K562 (cell line): ENCODE results near the gene MPRIP. TPM values are rescaled to one million over a fixed set of nuclear protein-coding genes. Genes with fewer than 3 reads are reported as not detected.

Source experiments
- ATAC-seq: fragments of 200-7000 bp; cut with Tn5 transposase; 3 replicates; pipeline ENCODE4 v1.9.1; 2020; ENCODE audit warnings: moderate library complexity
- BruUV-seq: library from RNA; stranded (reverse); fragments of 400-500 nt; replicated peaks from 2 replicates; lab custom pipeline; 2021; lab: Mats Ljungman, UMichigan
- CTCF ChIA-PET: fragments of 300-600 bp; formaldehyde crosslinking; extraction: SDS; loops from one replicate; lab custom pipeline; 2021; ENCODE audit warnings: low intra/inter-chr PET ratio; lab: Yijun Ruan, JAX
- POLR2A ChIA-PET: fragments of 300-600, 350-650 bp; sonication (Branson Sonifier 250); formaldehyde crosslinking; extraction: SDS; loops from one replicate; lab custom pipeline; 2021; ENCODE audit warnings: antibody characterized with exemption, inconsistent platforms; lab: Yijun Ruan, JAX
- DNase-seq, 4 experiments: peaks; one replicate each; pipeline versions ENCODE4 v3.0.0 to v3.0.0-alpha.2; 2011 to 2018; ENCODE audit warnings: low spot score in 3 of 4, mixed read lengths in 3 of 4; ENCODE audit errors: extremely low read depth in 1 of 4
- FAIRE-seq: peaks from 2 replicates; lab custom pipeline; 2011; peaks lifted over from hg19 to GRCh38; lab: Jason Lieb, UNC
- H2AFZ ChIP-seq: 2 replicates; pipeline ENCODE4 v1.6.0; 2011; ENCODE audit warnings: low read depth, low read length, control low read depth, inconsistent platforms
- H3K27ac ChIP-seq: fragments of 200-600 bp; 3 replicates; pipeline ENCODE4 v1.8.0; 2011; ENCODE audit warnings: low read depth, mild to moderate bottlenecking, control low read depth, inconsistent platforms, low read length, moderate library complexity, mixed read lengths; ENCODE audit errors: extremely low read depth
- H3K27me3 ChIP-seq, 2 experiments: fragments of 300-600 bp in 1 of 2; 2 replicates in 1 of 2; 3 replicates in 1 of 2; pipeline versions ENCODE4 v1.6.0 to v1.8.0; 2011; ENCODE audit warnings: inconsistent platforms in 2 of 2, low read length in 2 of 2, mild to moderate bottlenecking in 1 of 2, mixed read lengths in 1 of 2, moderate library complexity in 1 of 2; ENCODE audit not compliant: control insufficient read depth in 2 of 2, insufficient read depth in 2 of 2
- H3K36me3 ChIP-seq: fragments of 300-600 bp; 3 replicates; pipeline ENCODE4 v1.8.0; 2011; ENCODE audit warnings: mild to moderate bottlenecking, low read length, inconsistent platforms; ENCODE audit not compliant: control insufficient read depth, insufficient read depth
- H3K4me1 ChIP-seq, 2 experiments: fragments of 200-600 bp in 1 of 2; replicated peaks in 1 of 2; 2 replicates in 1 of 2; 3 replicates in 1 of 2; pipeline versions ENCODE4 v1.5.1 to v1.8.0; 2011; ENCODE audit warnings: inconsistent platforms in 2 of 2, low read length in 2 of 2, mild to moderate bottlenecking in 1 of 2, mixed read lengths in 1 of 2, moderate library complexity in 1 of 2; ENCODE audit not compliant: control insufficient read depth in 2 of 2, insufficient read depth in 2 of 2
- H3K4me2 ChIP-seq: 2 replicates; pipeline ENCODE4 v1.6.1; 2011; ENCODE audit warnings: low read length, control low read depth, inconsistent platforms, mixed read lengths; ENCODE audit not compliant: insufficient read depth
- H3K4me3 ChIP-seq: fragments of 200-600 bp; sonication (generic), shearing (Covaris generic); 2 replicates; pipeline ENCODE4 v1.5.1; 2016; ENCODE audit warnings: control low read depth, inconsistent platforms
- H3K79me2 ChIP-seq: fragments of 200-600 bp; 3 replicates; pipeline ENCODE4 v1.8.0; 2011; ENCODE audit warnings: low read length, inconsistent platforms; ENCODE audit not compliant: control insufficient read depth, insufficient read depth
- H3K9ac ChIP-seq, 2 experiments: 2 replicates each; pipeline versions ENCODE4 v1.6.0 to v1.6.1; 2011; ENCODE audit warnings: low read depth in 2 of 2, low read length in 2 of 2, control low read depth in 1 of 2, inconsistent platforms in 1 of 2, mild to moderate bottlenecking in 1 of 2, mixed read lengths in 1 of 2; ENCODE audit not compliant: insufficient read depth in 1 of 2
- H3K9me1 ChIP-seq: one replicate; pipeline ENCODE4 v1.6.0; 2011; ENCODE audit warnings: inconsistent platforms, mild to moderate bottlenecking, low read length, moderate library complexity; ENCODE audit not compliant: control insufficient read depth, insufficient read depth
- H3K9me3 ChIP-seq: replicated peaks from 2 replicates; pipeline ENCODE4 v1.5.1; 2011; ENCODE audit warnings: low read depth, low read length, inconsistent platforms; ENCODE audit not compliant: control insufficient read depth, insufficient read depth
- H4K20me1 ChIP-seq: replicated peaks from 2 replicates; pipeline ENCODE4 v1.6.1; 2011; ENCODE audit warnings: low read length, inconsistent platforms, mixed read lengths; ENCODE audit not compliant: control insufficient read depth, insufficient read depth
- NRF1 ChIP-seq, 2 experiments: fragments of 450-650 bp; IDR thresholded peaks in 1 of 2; conservative IDR thresholded peaks in 1 of 2; 2 replicates each; pipeline ENCODE4 v1.6.1; 2014; ENCODE audit warnings: mild to moderate bottlenecking in 2 of 2
- PHF8 ChIP-seq: fragments of 200-600 bp; sonication (generic); IDR thresholded peaks from 2 replicates; pipeline ENCODE4 v1.6.1; 2012; ENCODE audit warnings: mixed run types, mild to moderate bottlenecking, inconsistent platforms, low read length, moderate library complexity, borderline replicate concordance
- WGBS: fragments of 100-300 bp; shearing (Covaris generic); methylation state at CpG from one replicate; pipeline ENCODE4 v1.1.6; 2016; ENCODE audit warnings: low coverage, mixed read lengths; ENCODE audit not compliant: insufficient coverage; ENCODE audit errors: missing lambda C conversion rate; 5-methylcytosine and 5-hydroxymethylcytosine counted together
- in situ Hi-C: fragments of 300-500 bp; cut with MboI; formaldehyde crosslinking; loops from 4 replicates; pipeline ENCODE4 v1.15.0; 2018; ENCODE audit warnings: inconsistent platforms, mixed read lengths
- intact Hi-C: fragments of 100-400 bp; cut with micrococcal nuclease; formaldehyde crosslinking; loops from 2 replicates; pipeline ENCODE4 v1.14.2; 2022
- polyA plus RNA-seq, 8 experiments: library from polyadenylated mRNA; depleted of rRNA in 4 of 8; stranded (reverse) in 5 of 8; unstranded in 3 of 8; fragments of >200 nt; fragmentation: Nextera tagmentation in 2 of 8; fragmentation: Illumina TruSeq in 1 of 8; extraction: Ambion mirVana in 2 of 8; extraction: Trizol in 1 of 8; gene quantifications; 2 replicates each; pipeline versions ENCODE4 v1.2.1 to v1.2.3, GENCODE V29; 2011 to 2014; ENCODE audit warnings: inconsistent platforms in 1 of 8, missing spikeins in 1 of 8
- total RNA-seq, 7 experiments: library from RNA; depleted of rRNA in 6 of 7; stranded (reverse); fragments of >200 nt in 6 of 7; fragmentation: Illumina TruSeq in 2 of 7; extraction: Trizol in 2 of 7; gene quantifications; 2 replicates each; pipeline versions ENCODE4 v1.2.1 to v1.2.3, GENCODE V29; 2011 to 2021; ENCODE audit warnings: low replicate concordance in 1 of 7
- TF ChIP-seq, protein P1 (sequence below): fragments of 450-650 bp; IDR thresholded peaks from 2 replicates; pipeline ENCODE4 v1.6.1; 2016; ENCODE audit warnings: missing biosample characterization, missing genetic modification characterization

Gene MPRIP
- total and polyA plus RNA-seq, 9 of the 15 experiments (the other 6 are each of a cell fraction or from before 2014, with no cell fraction given), result 10.0 to 72.6 (median 30.1) TPM

DNA sequence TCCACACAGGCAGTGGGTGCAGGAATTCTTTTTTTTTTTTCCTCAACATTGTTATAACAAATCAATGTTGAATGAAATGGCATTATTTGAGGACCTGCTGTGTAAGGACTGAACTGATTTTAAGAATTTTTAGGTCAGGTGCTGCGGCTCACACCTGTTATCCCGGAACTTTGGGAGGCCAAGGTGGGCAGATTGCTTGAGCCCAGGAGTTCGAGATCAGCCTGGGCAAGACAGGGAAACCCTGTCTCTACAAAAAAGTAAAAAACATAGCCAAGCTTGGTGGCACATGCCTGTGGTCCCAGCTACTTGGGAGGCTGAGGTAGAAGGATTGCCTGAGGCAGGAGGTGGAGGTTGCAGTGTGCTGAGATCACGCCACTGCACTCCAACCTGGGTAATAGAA lies 12.4 kb downstream of the MPRIP start:
- no peak for TF ChIP-seq PHF8
- TF ChIP-seq, protein P1, sequence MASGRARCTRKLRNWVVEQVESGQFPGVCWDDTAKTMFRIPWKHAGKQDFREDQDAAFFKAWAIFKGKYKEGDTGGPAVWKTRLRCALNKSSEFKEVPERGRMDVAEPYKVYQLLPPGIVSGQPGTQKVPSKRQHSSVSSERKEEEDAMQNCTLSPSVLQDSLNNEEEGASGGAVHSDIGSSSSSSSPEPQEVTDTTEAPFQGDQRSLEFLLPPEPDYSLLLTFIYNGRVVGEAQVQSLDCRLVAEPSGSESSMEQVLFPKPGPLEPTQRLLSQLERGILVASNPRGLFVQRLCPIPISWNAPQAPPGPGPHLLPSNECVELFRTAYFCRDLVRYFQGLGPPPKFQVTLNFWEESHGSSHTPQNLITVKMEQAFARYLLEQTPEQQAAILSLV, result no peak
- TF ChIP-seq NRF1 (conservative IDR thresholded peaks at IDR 0.05 in 1 of 2, IDR thresholded peaks at IDR 0.05 in 1 of 2), result no peak
- DNase-seq (no peak), ATAC-seq (no peak), FAIRE-seq (no peak)
- H3K9me3 ChIP-seq, result no peaks in the 10 kb centered on the region
- peaks cover 0 to 5% of the 10 kb centered on the region in 2 experiments; a peak in 2 of 5 replicates for H3K4me1 ChIP-seq
- in situ Hi-C loops, result no loop called here
- H3K9ac ChIP-seq, result no peak overlapping the region
- POLR2A ChIA-PET, result no interaction called here
- H3K27ac ChIP-seq, result no peak overlapping the region
- no TSS peak for BruUV-seq
- WGBS, result 96% methylated on average over 4 of the region's 4 CpGs
- no peak overlapping the region for H2AFZ ChIP-seq
- H3K9me1 ChIP-seq, result no peaks in the 10 kb centered on the region
- H3K4me3 ChIP-seq, result no peak overlapping the region
- no peaks in the 10 kb centered on the region for H3K27me3 ChIP-seq
- intact Hi-C loops, result no loop called here
- CTCF ChIA-PET, result no interaction called here
- peaks cover 4% of the 10 kb centered on the region; the same call in 1 of the 3 replicates for H3K36me3 ChIP-seq
- H3K4me2 ChIP-seq, result no peak overlapping the region
- H3K79me2 ChIP-seq, result peaks cover 6% of the 10 kb centered on the region; the same call in 2 of the 3 replicates
- peaks cover 11% of the 10 kb centered on the region; the same call in 1 of the 2 replicates for H4K20me1 ChIP-seq
